Mesothelial cell of epicardium (in vitro differentiated cells): Measurements from ENCODE around the gene TANGO6. TPM values are rescaled to one million over a fixed set of nuclear protein-coding genes. Genes with fewer than 3 reads are reported as not detected.

Experiments
- DNase-seq, 2 experiments: peaks; one replicate each; pipeline ENCODE4 v3.0.0; 2021; ENCODE audit warnings: low spot score in 2 of 2; ENCODE audit not compliant: unreplicated experiment in 2 of 2
- H3K27ac Mint-ChIP-seq: 2 replicates; pipeline ENCODE4 v1.8.0; 2021; ENCODE audit warnings: mixed read lengths
- H3K27me3 Mint-ChIP-seq: 2 replicates; pipeline ENCODE4 v1.8.0; 2021; ENCODE audit warnings: low read depth, mixed read lengths
- H3K36me3 Mint-ChIP-seq: 2 replicates; pipeline ENCODE4 v1.8.0; 2021; ENCODE audit warnings: mixed read lengths
- H3K4me1 Mint-ChIP-seq: 2 replicates; pipeline ENCODE4 v1.8.0; 2021; ENCODE audit warnings: mixed read lengths
- H3K4me3 Mint-ChIP-seq: 2 replicates; pipeline ENCODE4 v1.8.0; 2021; ENCODE audit warnings: mild to moderate bottlenecking, moderate library complexity, mixed read lengths
- H3K9me3 Mint-ChIP-seq: 2 replicates; pipeline ENCODE4 v1.8.0; 2021; ENCODE audit warnings: mixed read lengths
- total RNA-seq: library from RNA; stranded (reverse); gene quantifications from 3 replicates; pipeline ENCODE4 v1.2.1, GENCODE V29; 2021
- TF ChIP-seq, protein P1 (sequence below): fragments of 200-600 bp; sonication (generic); IDR thresholded peaks from one replicate; pipeline ENCODE4 v1.5.0; 2021; ENCODE audit warnings: antibody characterized with exemption; ENCODE audit not compliant: unreplicated experiment

TANGO6 gene
- total RNA-seq, 1 donor from 2014 or later = 12.8 TPM

- no peak overlapping the region for H3K27ac Mint-ChIP-seq
- no peaks in the 10 kb centered on the region for H3K9me3 Mint-ChIP-seq
- H3K36me3 Mint-ChIP-seq = peaks cover 11% of the 10 kb centered on the region
- DNase-seq = no peak
- peaks cover 61% of the 10 kb centered on the region for H3K27me3 Mint-ChIP-seq
- TF ChIP-seq, protein P1, sequence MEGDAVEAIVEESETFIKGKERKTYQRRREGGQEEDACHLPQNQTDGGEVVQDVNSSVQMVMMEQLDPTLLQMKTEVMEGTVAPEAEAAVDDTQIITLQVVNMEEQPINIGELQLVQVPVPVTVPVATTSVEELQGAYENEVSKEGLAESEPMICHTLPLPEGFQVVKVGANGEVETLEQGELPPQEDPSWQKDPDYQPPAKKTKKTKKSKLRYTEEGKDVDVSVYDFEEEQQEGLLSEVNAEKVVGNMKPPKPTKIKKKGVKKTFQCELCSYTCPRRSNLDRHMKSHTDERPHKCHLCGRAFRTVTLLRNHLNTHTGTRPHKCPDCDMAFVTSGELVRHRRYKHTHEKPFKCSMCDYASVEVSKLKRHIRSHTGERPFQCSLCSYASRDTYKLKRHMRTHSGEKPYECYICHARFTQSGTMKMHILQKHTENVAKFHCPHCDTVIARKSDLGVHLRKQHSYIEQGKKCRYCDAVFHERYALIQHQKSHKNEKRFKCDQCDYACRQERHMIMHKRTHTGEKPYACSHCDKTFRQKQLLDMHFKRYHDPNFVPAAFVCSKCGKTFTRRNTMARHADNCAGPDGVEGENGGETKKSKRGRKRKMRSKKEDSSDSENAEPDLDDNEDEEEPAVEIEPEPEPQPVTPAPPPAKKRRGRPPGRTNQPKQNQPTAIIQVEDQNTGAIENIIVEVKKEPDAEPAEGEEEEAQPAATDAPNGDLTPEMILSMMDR = no peak
- H3K4me1 Mint-ChIP-seq = peaks cover 19% of the 10 kb centered on the region
- H3K4me3 Mint-ChIP-seq = peak overlapping the region; percentile 66
These were observed 263.4 kb downstream of the TANGO6 start for GRCh38 chr16:69106491-69107315.

GRCh38 chr16:69107316-69107962, 264.1 kb downstream of the TANGO6 start:
- TF ChIP-seq, protein P1 = no peak
- Mint-ChIP-seq H3K27ac (no peak overlapping the region), H3K9me3 (no peaks in the 10 kb centered on the region), H3K36me3 (peaks cover 11% of the 10 kb centered on the region), H3K27me3 (peaks cover 61% of the 10 kb centered on the region), H3K4me3 (peak overlapping the region; percentile 66), H3K4me1 (peaks cover 19% of the 10 kb centered on the region)
- DNase-seq = no peak

- no peak for DNase-seq
- TF ChIP-seq, protein P1 = no peak
- Mint-ChIP-seq H3K36me3 (peaks cover 11% of the 10 kb centered on the region), H3K27me3 (peaks cover 53% of the 10 kb centered on the region), H3K4me1 (peaks cover 19% of the 10 kb centered on the region), H3K9me3 (no peaks in the 10 kb centered on the region), H3K27ac (no peak overlapping the region), H3K4me3 (peak overlapping the region; percentile 39)
These were observed 265.0 kb downstream of the TANGO6 start for GRCh38 chr16:69108064-69108904.

GRCh38 chr16:69108905-69109252, 265.5 kb downstream of the TANGO6 start:
- peaks cover 19% of the 10 kb centered on the region for H3K4me1 Mint-ChIP-seq
- H3K9me3 Mint-ChIP-seq = no peaks in the 10 kb centered on the region
- H3K36me3 Mint-ChIP-seq = peaks cover 11% of the 10 kb centered on the region
- no peak for DNase-seq
- no peak overlapping the region for H3K4me3 Mint-ChIP-seq
- H3K27ac Mint-ChIP-seq = no peak overlapping the region
- TF ChIP-seq, protein P1 = no peak
- H3K27me3 Mint-ChIP-seq = peaks cover 48% of the 10 kb centered on the region

DNA sequence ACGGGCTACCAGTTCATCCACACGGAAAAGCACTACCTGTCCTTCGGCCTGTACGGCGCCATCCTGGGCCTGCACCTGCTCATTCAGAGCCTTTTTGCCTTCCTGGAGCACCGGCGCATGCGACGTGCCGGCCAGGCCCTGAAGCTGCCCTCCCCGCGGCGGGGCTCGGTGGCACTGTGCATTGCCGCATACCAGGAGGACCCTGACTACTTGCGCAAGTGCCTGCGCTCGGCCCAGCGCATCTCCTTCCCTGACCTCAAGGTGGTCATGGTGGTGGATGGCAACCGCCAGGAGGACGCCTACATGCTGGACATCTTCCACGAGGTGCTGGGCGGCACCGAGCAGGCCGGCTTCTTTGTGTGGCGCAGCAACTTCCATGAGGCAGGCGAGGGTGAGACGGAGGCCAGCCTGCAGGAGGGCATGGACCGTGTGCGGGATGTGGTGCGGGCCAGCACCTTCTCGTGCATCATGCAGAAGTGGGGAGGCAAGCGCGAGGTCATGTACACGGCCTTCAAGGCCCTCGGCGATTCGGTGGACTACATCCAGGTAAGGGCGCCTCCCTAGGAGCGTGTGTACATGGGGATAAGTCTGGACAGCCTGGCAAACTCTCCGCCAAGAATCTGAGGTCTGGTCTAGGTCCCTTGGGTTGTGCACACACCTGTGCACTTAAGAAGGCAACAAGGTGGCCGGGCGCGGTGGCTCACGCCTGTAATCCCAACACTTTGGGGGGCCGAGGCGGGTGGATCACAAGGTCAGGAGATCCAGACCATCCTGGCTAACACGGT, 266.3 kb downstream of the TANGO6 start:
- no peak overlapping the region for H3K27ac Mint-ChIP-seq
- H3K4me3 Mint-ChIP-seq = no peak overlapping the region
- peaks cover 42% of the 10 kb centered on the region for H3K27me3 Mint-ChIP-seq
- peaks cover 19% of the 10 kb centered on the region for H3K4me1 Mint-ChIP-seq
- H3K9me3 Mint-ChIP-seq = no peaks in the 10 kb centered on the region
- H3K36me3 Mint-ChIP-seq = peaks cover 13% of the 10 kb centered on the region
- TF ChIP-seq, protein P1 = no peak
- no peak for DNase-seq
